ENCODE data around the gene BRWD1. TPM values are rescaled to one million over a fixed set of nuclear protein-coding genes. Genes with fewer than 3 reads are reported as not detected.
"Not testable (repeated sequence)": the region's sequence is repeated elsewhere in the genome, so short reads cannot be mapped to it uniquely, and the experiment has no call there.

The BRWD1 gene
- total RNA-seq, 2 donors from 2014 or later: 27.7 to 39.9 TPM

DNA sequence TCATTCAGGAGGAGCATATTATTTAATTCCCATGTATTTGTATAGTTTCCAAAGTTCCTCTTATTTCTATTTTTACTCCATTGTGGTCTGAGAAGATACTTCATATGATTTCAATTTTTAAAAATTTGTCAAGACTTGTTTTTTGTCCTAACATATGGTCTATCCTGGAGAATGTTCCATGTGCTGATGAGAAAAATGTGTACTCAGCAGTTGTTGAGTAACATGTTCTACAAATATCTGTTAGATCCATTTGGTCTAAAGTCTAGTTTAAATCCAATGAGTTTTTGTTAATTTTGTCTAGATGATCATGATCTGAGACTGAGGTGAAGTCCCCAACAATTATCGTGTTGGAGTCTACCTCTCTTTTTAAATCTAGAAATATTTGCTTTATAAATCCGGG lies 144.6 kb downstream of the BRWD1 start:
- no peak for ATAC-seq (replicated peaks)
- peaks cover 16% of the 10 kb centered on the region for H3K9me3 Mint-ChIP-seq
- H3K36me3 Mint-ChIP-seq (ENCODE audit: low read depth): peaks cover 35% of the 10 kb centered on the region
- H3K4me1 Mint-ChIP-seq: no peaks in the 10 kb centered on the region
- H3K27ac Mint-ChIP-seq: no peak overlapping the region
- H3K4me3 Mint-ChIP-seq: no peak overlapping the region
- peaks cover 7% of the 10 kb centered on the region for H3K27me3 Mint-ChIP-seq

DNA sequence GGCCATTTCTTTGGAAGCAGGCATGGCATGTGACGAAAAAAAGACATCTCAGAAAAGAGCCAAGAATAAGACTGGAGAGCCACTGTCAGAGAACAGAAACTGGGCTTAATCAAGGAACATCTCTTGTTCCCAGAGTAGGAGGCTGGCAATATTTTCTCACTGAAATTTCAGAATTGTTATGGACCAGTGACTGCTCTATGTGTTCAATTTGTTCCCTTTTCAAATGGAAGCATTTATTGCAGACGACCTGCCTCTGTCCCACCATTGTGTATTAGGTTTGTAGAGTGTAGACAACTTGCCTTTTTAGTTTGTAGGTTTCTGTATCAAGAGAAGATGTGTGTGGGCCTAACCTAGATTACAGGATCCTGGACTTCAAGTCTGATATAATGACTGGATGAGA lies 148.9 kb downstream of the BRWD1 start:
- no peaks in the 10 kb centered on the region for H3K4me1 Mint-ChIP-seq
- no peaks in the 10 kb centered on the region for H3K36me3 Mint-ChIP-seq (ENCODE audit: low read depth)
- H3K4me3 Mint-ChIP-seq: no peak overlapping the region
- no peak overlapping the region for H3K27ac Mint-ChIP-seq
- H3K27me3 Mint-ChIP-seq: peaks cover 13% of the 10 kb centered on the region
- peaks cover 21% of the 10 kb centered on the region for H3K9me3 Mint-ChIP-seq
- ATAC-seq (replicated peaks): no peak

- Mint-ChIP-seq H3K4me1 (no peaks in the 10 kb centered on the region), H3K9me3 (peaks cover 12% of the 10 kb centered on the region), H3K4me3 (no peak overlapping the region), H3K36me3 (ENCODE audit: low read depth) (no peaks in the 10 kb centered on the region), H3K27me3 (peaks cover 13% of the 10 kb centered on the region), H3K27ac (no peak overlapping the region)
- ATAC-seq (replicated peaks): no peak
Measured at GRCh38 chr21:39161064-39161463, 152.4 kb downstream of the BRWD1 start.

DNA sequence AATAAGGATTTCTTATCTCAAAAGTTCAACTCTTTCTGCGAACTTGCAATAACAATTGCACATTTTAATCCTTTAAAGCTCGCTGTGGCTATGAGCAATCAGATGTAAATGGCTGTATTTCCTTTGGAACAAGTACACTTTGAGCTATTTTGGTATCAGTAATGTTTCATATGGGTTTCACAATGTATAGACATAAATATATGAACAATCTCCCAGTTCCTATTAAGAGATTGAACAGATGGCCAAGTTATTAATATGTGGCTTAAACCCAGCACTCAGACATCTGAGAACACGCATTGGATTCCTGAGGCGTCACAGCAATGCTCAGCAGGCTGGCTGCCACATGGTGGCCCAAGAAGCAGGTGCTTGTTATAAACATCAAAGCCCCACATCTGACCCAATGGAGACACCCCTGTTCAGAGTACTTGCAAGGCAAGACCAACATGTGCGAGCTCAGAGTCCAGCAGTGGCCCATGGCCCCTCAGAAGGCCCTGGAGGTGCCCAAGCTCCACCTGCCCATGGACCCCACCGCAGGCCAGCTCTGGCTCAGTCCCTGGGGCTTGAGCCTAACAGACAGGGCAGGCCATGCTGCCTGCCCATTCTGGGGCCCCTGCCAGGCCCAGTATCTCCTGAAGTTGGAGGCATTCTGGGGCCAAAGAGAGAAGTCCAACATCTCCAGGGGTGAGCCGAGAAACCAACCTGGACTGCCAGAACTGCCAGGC lies 153.9 kb downstream of the BRWD1 start:
- peaks cover 7% of the 10 kb centered on the region for H3K9me3 Mint-ChIP-seq
- no peaks in the 10 kb centered on the region for H3K4me1 Mint-ChIP-seq
- no peak for ATAC-seq (replicated peaks)
- H3K27ac Mint-ChIP-seq: no peak overlapping the region
- no peak overlapping the region for H3K4me3 Mint-ChIP-seq
- H3K27me3 Mint-ChIP-seq: peaks cover 6% of the 10 kb centered on the region
- H3K36me3 Mint-ChIP-seq (ENCODE audit: low read depth): no peaks in the 10 kb centered on the region

DNA sequence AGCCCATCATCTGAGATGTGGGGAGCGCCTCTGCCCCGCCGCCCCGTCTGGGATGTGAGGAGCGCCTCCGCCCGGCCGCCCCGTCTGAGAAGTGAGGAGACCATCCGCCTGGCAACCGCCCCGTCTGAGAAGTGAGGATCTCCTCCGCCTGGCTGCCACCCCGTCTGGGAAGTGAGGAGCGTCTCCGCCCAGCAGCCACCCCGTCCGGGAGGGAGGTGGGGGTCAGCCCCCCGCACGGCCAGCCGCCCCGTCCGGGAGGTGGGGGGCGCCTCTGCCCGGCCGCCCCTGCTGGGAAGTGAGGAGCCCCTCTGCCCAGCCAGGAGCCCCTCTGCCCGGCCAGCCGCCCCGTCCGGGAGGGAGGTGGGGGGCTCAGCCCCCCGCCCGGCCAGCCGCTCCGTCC lies 156.2 kb downstream of the BRWD1 start:
- not testable (repeated sequence) for H3K4me3 Mint-ChIP-seq; H3K27ac Mint-ChIP-seq; ATAC-seq (replicated peaks); H3K36me3 Mint-ChIP-seq (ENCODE audit: low read depth); H3K27me3 Mint-ChIP-seq; H3K9me3 Mint-ChIP-seq; H3K4me1 Mint-ChIP-seq

DNA sequence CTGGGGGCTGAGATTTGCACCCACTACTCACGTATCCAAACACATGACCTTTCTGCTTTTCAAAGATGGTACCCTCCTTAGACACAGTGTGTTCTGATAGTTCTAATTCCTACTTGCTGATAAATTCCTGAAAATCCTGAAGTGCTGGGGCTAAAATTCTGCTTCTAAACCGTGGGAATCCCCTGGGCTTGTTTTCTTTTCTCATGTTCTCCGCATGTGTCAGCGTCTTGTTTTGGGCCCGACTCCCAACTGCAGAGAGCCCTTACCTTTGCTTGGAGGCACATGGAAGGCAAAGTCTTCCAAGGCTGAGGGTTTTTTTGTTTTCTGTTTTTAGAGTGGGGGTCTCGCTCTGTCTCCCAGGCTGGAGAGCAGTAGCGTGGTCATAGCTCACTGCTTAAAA lies 157.4 kb downstream of the BRWD1 start:
- Mint-ChIP-seq H3K9me3 (no peaks in the 10 kb centered on the region), H3K27me3 (no peaks in the 10 kb centered on the region), H3K4me1 (no peaks in the 10 kb centered on the region), H3K4me3 (no peak overlapping the region), H3K27ac (no peak overlapping the region), H3K36me3 (ENCODE audit: low read depth) (no peaks in the 10 kb centered on the region)
- no peak for ATAC-seq (replicated peaks)

DNA sequence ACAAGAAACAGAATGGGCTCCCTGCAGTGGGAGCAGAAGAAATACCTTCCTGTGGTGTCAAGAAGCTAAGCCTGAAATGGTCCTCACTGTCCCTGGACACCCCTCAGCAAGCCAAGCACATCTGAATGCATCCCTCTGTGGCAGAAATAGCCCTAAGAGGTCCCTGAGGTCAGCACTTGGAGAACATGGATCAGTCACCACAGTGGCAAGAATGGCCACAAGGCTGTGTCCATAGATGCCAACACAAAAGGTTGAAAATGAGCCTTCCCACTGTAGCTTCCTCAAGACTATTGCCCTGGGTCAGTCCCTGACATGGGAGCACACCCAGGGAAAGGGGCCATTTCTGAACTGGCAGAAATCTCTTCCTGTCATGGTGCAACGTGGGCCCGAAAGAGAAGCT lies 157.9 kb downstream of the BRWD1 start:
- no peak for ATAC-seq (replicated peaks)
- H3K9me3 Mint-ChIP-seq: no peaks in the 10 kb centered on the region
- H3K27ac Mint-ChIP-seq: no peak overlapping the region
- H3K4me3 Mint-ChIP-seq: no peak overlapping the region
- peaks cover 1% of the 10 kb centered on the region for H3K27me3 Mint-ChIP-seq
- H3K4me1 Mint-ChIP-seq: no peaks in the 10 kb centered on the region
- H3K36me3 Mint-ChIP-seq (ENCODE audit: low read depth): no peaks in the 10 kb centered on the region

GRCh38 chr21:39153842-39154241 lies 159.6 kb downstream of the BRWD1 start:
- Mint-ChIP-seq H3K9me3 (no peaks in the 10 kb centered on the region), H3K4me1 (no peaks in the 10 kb centered on the region), H3K27me3 (peaks cover 10% of the 10 kb centered on the region), H3K36me3 (ENCODE audit: low read depth) (no peaks in the 10 kb centered on the region), H3K4me3 (no peak overlapping the region), H3K27ac (no peak overlapping the region)
- ATAC-seq (replicated peaks): no peak

DNA sequence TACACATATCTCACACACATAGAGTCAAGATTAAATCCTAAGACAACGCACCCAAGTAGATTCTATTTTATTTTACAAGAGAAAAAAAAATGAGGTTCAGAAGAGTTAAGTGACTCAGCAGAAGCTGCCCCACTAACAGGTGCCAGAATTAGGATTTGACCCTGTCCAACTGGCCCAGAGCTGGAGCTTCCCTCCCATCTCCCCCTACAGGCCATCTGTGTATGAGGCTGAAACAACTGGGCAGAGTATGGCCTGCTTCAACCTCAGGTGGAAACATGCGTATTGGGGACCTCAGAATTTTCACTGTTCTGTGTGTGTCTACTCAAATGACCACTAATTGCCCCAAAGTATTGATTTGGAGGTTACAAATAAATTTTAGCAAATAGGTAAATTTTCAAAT lies 160.1 kb downstream of the BRWD1 start:
- no peak overlapping the region for H3K27ac Mint-ChIP-seq
- H3K27me3 Mint-ChIP-seq: peaks cover 10% of the 10 kb centered on the region
- H3K4me1 Mint-ChIP-seq: no peaks in the 10 kb centered on the region
- no peaks in the 10 kb centered on the region for H3K36me3 Mint-ChIP-seq (ENCODE audit: low read depth)
- no peaks in the 10 kb centered on the region for H3K9me3 Mint-ChIP-seq
- H3K4me3 Mint-ChIP-seq: no peak overlapping the region
- no peak for ATAC-seq (replicated peaks)

DNA sequence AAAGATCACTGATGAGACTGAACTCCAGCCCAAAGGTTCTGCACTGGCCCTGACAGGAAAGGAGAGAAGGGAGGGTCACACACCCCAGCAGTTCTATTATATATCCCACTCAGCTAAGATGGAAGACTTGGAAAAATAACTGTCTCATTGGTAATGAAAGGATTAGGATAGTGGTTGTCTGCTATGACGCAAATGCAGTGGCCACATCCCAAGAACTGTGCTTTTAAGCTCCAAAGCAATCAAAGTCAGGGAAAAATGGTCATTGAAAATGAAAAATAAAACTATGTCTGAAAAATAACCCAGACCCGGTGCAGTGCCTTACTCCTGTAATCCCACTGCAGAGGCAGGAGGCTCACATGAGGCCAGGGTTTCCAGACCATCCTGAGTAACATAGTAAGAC lies 161.2 kb downstream of the BRWD1 start:
- H3K36me3 Mint-ChIP-seq (ENCODE audit: low read depth): no peaks in the 10 kb centered on the region
- no peak overlapping the region for H3K4me3 Mint-ChIP-seq
- peaks cover 10% of the 10 kb centered on the region for H3K27me3 Mint-ChIP-seq
- H3K27ac Mint-ChIP-seq: no peak overlapping the region
- no peaks in the 10 kb centered on the region for H3K9me3 Mint-ChIP-seq
- no peak for ATAC-seq (replicated peaks)
- H3K4me1 Mint-ChIP-seq: no peaks in the 10 kb centered on the region

DNA sequence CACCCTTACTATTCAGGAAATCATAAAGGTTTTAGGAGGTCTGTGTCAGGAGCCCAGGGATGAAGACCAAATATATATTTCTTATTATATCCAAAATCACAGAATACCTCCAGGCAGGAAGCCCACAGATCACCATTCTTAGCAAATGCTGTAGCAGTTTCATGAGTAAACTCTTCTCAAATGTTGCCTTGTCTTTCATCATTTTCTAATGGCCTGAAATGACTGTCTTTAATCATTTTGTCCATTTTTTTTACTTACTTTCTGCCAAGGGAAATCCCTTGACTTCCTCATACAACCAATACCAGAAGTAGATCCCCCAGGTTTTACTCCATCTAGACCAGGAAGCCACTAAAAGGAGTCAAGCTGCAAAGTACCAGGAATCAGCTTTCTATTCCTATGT lies 162.6 kb downstream of the BRWD1 start:
- H3K36me3 Mint-ChIP-seq (ENCODE audit: low read depth): no peaks in the 10 kb centered on the region
- H3K4me3 Mint-ChIP-seq: no peak overlapping the region
- no peaks in the 10 kb centered on the region for H3K4me1 Mint-ChIP-seq
- H3K27me3 Mint-ChIP-seq: peaks cover 10% of the 10 kb centered on the region
- ATAC-seq (replicated peaks): no peak
- no peak overlapping the region for H3K27ac Mint-ChIP-seq
- no peaks in the 10 kb centered on the region for H3K9me3 Mint-ChIP-seq

DNA sequence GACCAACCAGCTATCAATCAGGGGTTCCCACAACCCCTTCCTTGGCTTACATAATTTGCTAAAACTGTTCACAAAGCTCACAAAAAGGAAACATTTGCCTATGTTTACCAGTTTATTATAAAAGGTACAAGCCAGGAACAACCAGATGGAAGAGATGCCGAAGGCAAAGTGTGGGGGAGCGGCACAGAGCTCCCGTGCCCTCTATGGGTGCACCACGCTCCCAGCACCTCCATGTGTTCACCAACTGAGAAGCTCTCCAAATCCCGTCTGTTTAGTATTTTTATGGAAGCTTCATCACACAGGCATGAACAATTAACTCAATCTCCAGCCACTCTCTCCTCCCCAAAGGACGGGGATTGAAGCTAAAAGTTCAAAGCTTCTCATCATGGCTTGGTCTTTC lies 163.1 kb downstream of the BRWD1 start:
- Mint-ChIP-seq H3K27me3 (peaks cover 10% of the 10 kb centered on the region), H3K9me3 (no peaks in the 10 kb centered on the region), H3K27ac (no peak overlapping the region), H3K36me3 (ENCODE audit: low read depth) (no peaks in the 10 kb centered on the region), H3K4me1 (no peaks in the 10 kb centered on the region), H3K4me3 (no peak overlapping the region)
- ATAC-seq (replicated peaks): no peak

GRCh38 chr21:39149882-39150281 lies 163.6 kb downstream of the BRWD1 start:
- H3K36me3 Mint-ChIP-seq (ENCODE audit: low read depth): no peaks in the 10 kb centered on the region
- H3K27me3 Mint-ChIP-seq: peaks cover 10% of the 10 kb centered on the region
- ATAC-seq (replicated peaks): no peak
- H3K27ac Mint-ChIP-seq: no peak overlapping the region
- H3K4me1 Mint-ChIP-seq: no peaks in the 10 kb centered on the region
- H3K4me3 Mint-ChIP-seq: no peak overlapping the region
- no peaks in the 10 kb centered on the region for H3K9me3 Mint-ChIP-seq

GRCh38 chr21:39148975-39149374 lies 164.5 kb downstream of the BRWD1 start:
- Mint-ChIP-seq H3K4me3 (no peak overlapping the region), H3K9me3 (no peaks in the 10 kb centered on the region), H3K36me3 (ENCODE audit: low read depth) (no peaks in the 10 kb centered on the region), H3K27ac (no peak overlapping the region), H3K27me3 (peaks cover 10% of the 10 kb centered on the region), H3K4me1 (no peaks in the 10 kb centered on the region)
- ATAC-seq (replicated peaks): no peak

DNA sequence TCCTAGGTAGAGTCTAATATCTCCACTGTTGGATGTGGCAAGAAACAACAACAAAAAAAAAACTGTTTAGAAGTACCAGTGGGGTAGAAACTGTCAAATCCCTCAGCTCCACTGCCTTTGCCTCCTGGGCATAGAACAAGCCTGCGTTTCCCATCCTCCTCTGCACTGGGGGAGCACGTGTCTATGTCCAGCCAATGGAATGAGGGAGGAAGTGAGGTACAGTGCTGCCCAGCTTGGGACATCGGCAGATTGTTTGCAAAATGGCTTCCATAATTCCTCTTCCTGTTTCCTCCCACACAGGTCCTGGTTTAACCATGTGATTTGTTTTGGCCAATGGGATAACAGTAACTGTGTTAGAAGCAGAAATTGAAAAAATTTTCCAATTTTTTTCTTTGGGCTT lies 169.2 kb downstream of the BRWD1 start:
- ATAC-seq (replicated peaks): no peak
- Mint-ChIP-seq H3K27ac (no peak overlapping the region), H3K4me3 (no peak overlapping the region)

GRCh38 chr21:39142972-39143371 lies 170.5 kb downstream of the BRWD1 start:
- ATAC-seq (replicated peaks): no peak
- Mint-ChIP-seq H3K9me3 (no peaks in the 10 kb centered on the region), H3K4me1 (no peaks in the 10 kb centered on the region), H3K27ac (no peak overlapping the region), H3K36me3 (ENCODE audit: low read depth) (no peaks in the 10 kb centered on the region), H3K27me3 (peaks cover 3% of the 10 kb centered on the region), H3K4me3 (no peak overlapping the region)

More for the DNA sequence above, 169.2 kb downstream of the BRWD1 start:
- no peaks in the 10 kb centered on the region for H3K4me1 Mint-ChIP-seq
- H3K27me3 Mint-ChIP-seq: peaks cover 3% of the 10 kb centered on the region
- no peaks in the 10 kb centered on the region for H3K36me3 Mint-ChIP-seq (ENCODE audit: low read depth)
- H3K9me3 Mint-ChIP-seq: no peaks in the 10 kb centered on the region
